Esophagus muscularis mucosa (tissue), 4 donors: ENCODE data around the gene EGFL8. TPM values are rescaled to one million over a fixed set of nuclear protein-coding genes. Genes with fewer than 3 reads are reported as not detected.
A peak's percentile ranks its signal among the peaks of the same experiment; 100 is the strongest.

Source experiments
- DNase-seq: peaks from one replicate; pipeline ENCODE4 v3.0.0-alpha.2; 2017; ENCODE audit errors: extremely low spot score
- H3K27ac ChIP-seq, 4 donors: fragments of 200-600 bp; sonication (generic); replicated peaks in 1 of 4; 1 replicate in 3 of 4; 2 replicates in 1 of 4; pipeline ENCODE4 v1.5.1; 2016 to 2019; ENCODE audit warnings: mild to moderate bottlenecking in 1 of 4
- H3K27me3 ChIP-seq, 4 donors: fragments of 200-600 bp; sonication (generic); one replicate each; pipeline versions ENCODE4 v1.5.1 to v1.6.0; 2016 to 2019
- H3K36me3 ChIP-seq, 4 donors: fragments of 200-600 bp; sonication (generic); one replicate each; pipeline ENCODE4 v1.5.1; 2016 to 2019
- H3K4me1 ChIP-seq, 4 donors: fragments of 200-600 bp; sonication (generic); one replicate each; pipeline ENCODE4 v1.5.1; 2016 to 2019
- H3K4me3 ChIP-seq, 4 donors: fragments of 200-600 bp; sonication (generic); 1 replicate in 2 of 4; 2 replicates in 2 of 4; pipeline ENCODE4 v1.5.1; 2016 to 2019; ENCODE audit warnings: mild to moderate bottlenecking in 4 of 4, moderate library complexity in 1 of 4
- H3K9me3 ChIP-seq, 4 donors: fragments of 200-600 bp; sonication (generic); 1 replicate in 3 of 4; 2 replicates in 1 of 4; pipeline ENCODE4 v1.5.1; 2016 to 2019
- CTCF ChIP-seq, 3 experiments: fragments of 200-600 bp in 2 of 3; fragments of 450-650 bp in 1 of 3; sonication (generic) in 2 of 3; IDR thresholded peaks; one replicate each; pipeline ENCODE4 v1.5.1; 2017 to 2019; ENCODE audit warnings: antibody characterized with exemption in 3 of 3, mild to moderate bottlenecking in 2 of 3, moderate library complexity in 1 of 3
- EP300 ChIP-seq: sonication (generic); formaldehyde crosslinking; IDR thresholded peaks from one replicate; pipeline ENCODE4 v1.6.1; 2017; ENCODE audit warnings: antibody characterized with exemption
- POLR2A ChIP-seq: fragments of 450-650 bp; IDR thresholded peaks from one replicate; pipeline ENCODE4 v1.6.1; 2017; ENCODE audit warnings: antibody characterized with exemption, moderate library complexity, mild to moderate bottlenecking, low read depth
- POLR2AphosphoS5 ChIP-seq, 2 donors: sonication (generic); formaldehyde crosslinking; IDR thresholded peaks; one replicate each; pipeline ENCODE4 v1.6.1; 2017; ENCODE audit warnings: antibody characterized with exemption in 2 of 2
- WGBS: methylation state at CpG from one replicate; pipeline ENCODE4 v1.1.5; 2018; 5-methylcytosine and 5-hydroxymethylcytosine counted together
- intact Hi-C: fragments of 100-400 bp; cut with DNase I; formaldehyde crosslinking; loops from one replicate; pipeline ENCODE4 v1.15.1; 2023
- total RNA-seq, 4 donors: library from RNA; depleted of rRNA; stranded (reverse); fragments of >200 nt; gene quantifications; one replicate each; pipeline versions ENCODE4 v1.1.0 to v1.2.1, GENCODE V29; 2016

Gene EGFL8
- total RNA-seq, 4 donors from 2014 or later: 8.1 to 20.7 (median 13.9) TPM

- DNase-seq: no peak
- peak overlapping the region; percentile 19 to 36 (median 26) for H3K27ac ChIP-seq
- H3K4me1 ChIP-seq: peaks cover 0 to 28% (median 19%) of the 10 kb centered on the region in 4 donors
Observed at GRCh38 chr6:32166411-32167061, 2.1 kb downstream of the EGFL8 start.

GRCh38 chr6:32167154-32167760, 2.9 kb downstream of the EGFL8 start:
- Histone ChIP-seq H3K9me3 (no peaks in the 10 kb centered on the region), H3K36me3 (peaks cover 13 to 92% (median 80%) of the 10 kb centered on the region in 4 donors), H3K4me1 (peaks cover 0 to 28% (median 19%) of the 10 kb centered on the region in 4 donors), H3K27me3 (no peaks in the 10 kb centered on the region), H3K27ac (peak overlapping the region; percentile 19 to 50 (median 26)), H3K4me3 (no peak overlapping the region)
- DNase-seq: no peak
- 80% methylated on average over 20 of the region's 32 CpGs for WGBS
- intact Hi-C loops: no loop called here
- TF ChIP-seq CTCF (IDR thresholded peaks at IDR 0.05): no peak
- no peak for TF ChIP-seq EP300
- TF ChIP-seq POLR2A: no peak
- no peak for TF ChIP-seq POLR2AphosphoS5 (IDR thresholded peaks at IDR 0.05)

More at GRCh38 chr6:32166411-32167061, 2.1 kb downstream of the EGFL8 start:
- Histone ChIP-seq H3K36me3 (peaks cover 15 to 99% (median 88%) of the 10 kb centered on the region in 4 donors), H3K27me3 (no peaks in the 10 kb centered on the region), H3K4me3 (no peak overlapping the region), H3K9me3 (no peaks in the 10 kb centered on the region)
- 76% methylated on average over 30 of the region's 30 CpGs for WGBS
- TF ChIP-seq POLR2AphosphoS5 (IDR thresholded peaks at IDR 0.05): no peak
- TF ChIP-seq CTCF (IDR thresholded peaks at IDR 0.05): no peak
- no peak for TF ChIP-seq POLR2A
- no peak for TF ChIP-seq EP300
- intact Hi-C loops: no loop called here

GRCh38 chr6:32167761-32168262, 3.4 kb downstream of the EGFL8 start:
- DNase-seq: no peak
- intact Hi-C loops: no loop called here
- Histone ChIP-seq H3K27me3 (no peaks in the 10 kb centered on the region), H3K27ac (peak overlapping the region in 3 of 4 donors; percentile 24 to 50 (median 36)), H3K4me3 (no peak overlapping the region), H3K36me3 (peaks cover 13 to 86% (median 75%) of the 10 kb centered on the region in 4 donors), H3K4me1 (peaks cover 0 to 29% (median 18%) of the 10 kb centered on the region in 4 donors), H3K9me3 (no peaks in the 10 kb centered on the region)
- no peak for TF ChIP-seq POLR2A
- no peak for TF ChIP-seq EP300
- TF ChIP-seq CTCF (IDR thresholded peaks at IDR 0.05): no peak
- TF ChIP-seq POLR2AphosphoS5 (IDR thresholded peaks at IDR 0.05): no peak
- 70% methylated on average over 6 of the region's 6 CpGs for WGBS

GRCh38 chr6:32168350-32168749, 4.0 kb downstream of the EGFL8 start:
- H3K4me3 ChIP-seq: no peak overlapping the region
- WGBS: 88% methylated on average over 2 of the region's 2 CpGs
- no peaks in the 10 kb centered on the region for H3K9me3 ChIP-seq
- no peak for DNase-seq
- H3K27me3 ChIP-seq: no peaks in the 10 kb centered on the region
- no peak for TF ChIP-seq CTCF (IDR thresholded peaks at IDR 0.05)
- TF ChIP-seq EP300: no peak
- no peak for TF ChIP-seq POLR2AphosphoS5 (IDR thresholded peaks at IDR 0.05)
- no peak for TF ChIP-seq POLR2A
- peak overlapping the region; percentile 24 to 50 (median 32) for H3K27ac ChIP-seq
- intact Hi-C loops: no loop called here
- peaks cover 0 to 29% (median 18%) of the 10 kb centered on the region in 4 donors for H3K4me1 ChIP-seq
- peaks cover 13 to 81% (median 70%) of the 10 kb centered on the region in 4 donors for H3K36me3 ChIP-seq
